ENCODE measurements around the gene RPS27L.
A peak's percentile ranks its signal among the peaks of the same experiment; 100 is the strongest.

Gene RPS27L

GRCh38 chr15:63190769-63191649 is 33.7 kb upstream of the RPS27L start:
- peak overlapping the region; percentile 100 for H3K4me3 Mint-ChIP-seq
- peak overlapping the region; percentile 99 for H3K27ac Mint-ChIP-seq
- no peaks in the 10 kb centered on the region for H3K27me3 Mint-ChIP-seq
- no peaks in the 10 kb centered on the region for H3K9me3 Mint-ChIP-seq
- peaks cover 67% of the 10 kb centered on the region for H3K4me1 Mint-ChIP-seq (ENCODE audit: low read depth)
- H3K36me3 Mint-ChIP-seq (ENCODE audit: low read depth), result peaks cover 39% of the 10 kb centered on the region

- no peaks in the 10 kb centered on the region for H3K27me3 Mint-ChIP-seq
- H3K27ac Mint-ChIP-seq, result peak overlapping the region; percentile 99
- H3K4me3 Mint-ChIP-seq, result peak overlapping the region; percentile 100
- peaks cover 62% of the 10 kb centered on the region for H3K4me1 Mint-ChIP-seq (ENCODE audit: low read depth)
- no peaks in the 10 kb centered on the region for H3K9me3 Mint-ChIP-seq
- peaks cover 39% of the 10 kb centered on the region for H3K36me3 Mint-ChIP-seq (ENCODE audit: low read depth)
Observed at GRCh38 chr15:63189941-63190768, 32.9 kb upstream of the RPS27L start.

DNA sequence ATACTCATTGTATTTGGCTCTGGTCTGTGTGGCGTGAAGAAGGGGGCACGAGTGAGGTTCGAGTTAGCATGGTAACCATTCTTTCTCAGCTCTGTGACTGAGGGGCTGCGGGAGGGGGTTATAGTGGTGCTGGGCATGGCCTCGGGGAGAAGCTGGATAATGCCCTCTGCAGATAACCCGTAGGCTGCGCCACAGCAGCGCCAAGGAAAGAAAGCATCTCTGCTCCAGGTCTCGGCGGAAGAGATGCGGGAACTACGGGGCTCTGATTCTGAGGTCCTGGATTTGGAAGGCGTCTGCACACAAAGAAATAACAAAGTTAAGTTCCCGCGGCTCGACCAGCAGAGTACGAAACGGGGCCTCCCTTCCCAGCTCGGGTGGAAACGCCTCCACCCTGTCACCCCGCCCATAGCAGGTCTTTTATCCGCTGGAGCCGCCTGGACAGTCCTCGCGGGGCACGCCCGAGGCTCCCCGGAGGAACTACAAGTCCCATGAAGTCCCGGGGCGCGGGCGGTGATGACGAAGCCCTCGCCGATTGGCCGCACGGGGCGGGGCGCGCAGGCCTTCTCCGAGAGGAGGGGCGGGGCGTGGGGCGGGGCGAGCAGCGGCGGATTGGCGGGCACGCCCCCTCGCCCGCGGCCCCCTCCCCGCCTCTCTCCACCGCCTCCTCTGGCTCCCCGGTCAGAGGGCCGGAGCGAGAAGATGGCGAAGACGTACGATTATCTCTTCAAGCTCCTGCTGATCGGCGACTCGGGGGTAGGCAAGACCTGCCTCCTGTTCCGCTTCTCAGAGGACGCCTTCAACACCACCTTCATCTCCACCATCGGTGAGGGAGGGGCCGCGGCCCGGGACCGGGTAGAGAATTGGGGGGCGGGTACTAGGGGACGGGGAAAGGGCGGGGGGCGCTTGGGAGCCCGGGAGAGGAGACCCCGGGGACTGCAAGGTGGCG is 31.9 kb upstream of the RPS27L start, which contains the start of gene RAB8B:
TSS of gene RAB8B (plus strand) at position 681 of the 946 bp plus-strand sequence. CDS start at position 700, 19 bp downstream.
- Mint-ChIP-seq H3K4me1 (ENCODE audit: low read depth) (peaks cover 54% of the 10 kb centered on the region), H3K36me3 (ENCODE audit: low read depth) (peaks cover 37% of the 10 kb centered on the region), H3K4me3 (peak within 1 kb of the TSS; percentile 100), H3K27me3 (no peaks in the 10 kb centered on the region), H3K9me3 (no peaks in the 10 kb centered on the region), H3K27ac (peak within 1 kb of the TSS; percentile 99)

GRCh38 chr15:63188247-63188925 is 31.1 kb upstream of the RPS27L start:
- H3K27me3 Mint-ChIP-seq, result no peaks in the 10 kb centered on the region
- H3K4me3 Mint-ChIP-seq, result peak overlapping the region; percentile 100
- peaks cover 48% of the 10 kb centered on the region for H3K4me1 Mint-ChIP-seq (ENCODE audit: low read depth)
- H3K36me3 Mint-ChIP-seq (ENCODE audit: low read depth), result peaks cover 31% of the 10 kb centered on the region
- H3K9me3 Mint-ChIP-seq, result no peaks in the 10 kb centered on the region
- peak overlapping the region; percentile 96 for H3K27ac Mint-ChIP-seq

GRCh38 chr15:63187589-63188226 is 30.4 kb upstream of the RPS27L start:
- peak overlapping the region; percentile 96 for H3K27ac Mint-ChIP-seq
- peaks cover 25% of the 10 kb centered on the region for H3K36me3 Mint-ChIP-seq (ENCODE audit: low read depth)
- no peaks in the 10 kb centered on the region for H3K9me3 Mint-ChIP-seq
- H3K4me1 Mint-ChIP-seq (ENCODE audit: low read depth), result peaks cover 41% of the 10 kb centered on the region
- H3K4me3 Mint-ChIP-seq, result peak overlapping the region; percentile 100
- no peaks in the 10 kb centered on the region for H3K27me3 Mint-ChIP-seq

DNA sequence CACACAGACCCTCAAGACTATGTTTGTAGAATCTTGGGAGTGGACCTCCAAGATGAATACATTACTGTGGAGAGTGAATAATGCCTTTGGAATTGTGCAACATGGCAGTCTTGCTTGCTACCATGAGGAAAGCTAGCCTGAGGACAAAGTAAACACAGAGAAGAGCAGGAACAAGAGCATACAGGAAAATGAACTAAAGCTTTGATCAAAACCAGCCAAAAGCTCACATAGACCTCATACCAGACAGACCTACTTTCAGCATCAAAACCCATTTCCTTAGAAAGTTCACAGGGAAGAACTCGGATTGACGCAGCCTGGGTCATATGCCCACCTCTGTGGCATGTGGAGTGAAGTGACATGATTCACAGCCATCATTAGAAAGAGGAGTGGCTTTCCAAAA is 28.8 kb upstream of the RPS27L start:
- no peaks in the 10 kb centered on the region for H3K9me3 Mint-ChIP-seq
- no peak overlapping the region for H3K4me3 Mint-ChIP-seq
- H3K36me3 Mint-ChIP-seq (ENCODE audit: low read depth), result peaks cover 12% of the 10 kb centered on the region
- H3K27ac Mint-ChIP-seq, result peak overlapping the region; percentile 24
- H3K4me1 Mint-ChIP-seq (ENCODE audit: low read depth), result peaks cover 26% of the 10 kb centered on the region
- no peaks in the 10 kb centered on the region for H3K27me3 Mint-ChIP-seq

GRCh38 chr15:63185206-63185605 is 27.9 kb upstream of the RPS27L start:
- Mint-ChIP-seq H3K4me1 (ENCODE audit: low read depth) (peaks cover 26% of the 10 kb centered on the region), H3K9me3 (no peaks in the 10 kb centered on the region), H3K36me3 (ENCODE audit: low read depth) (peaks cover 3% of the 10 kb centered on the region), H3K27me3 (no peaks in the 10 kb centered on the region), H3K27ac (no peak overlapping the region), H3K4me3 (no peak overlapping the region)

DNA sequence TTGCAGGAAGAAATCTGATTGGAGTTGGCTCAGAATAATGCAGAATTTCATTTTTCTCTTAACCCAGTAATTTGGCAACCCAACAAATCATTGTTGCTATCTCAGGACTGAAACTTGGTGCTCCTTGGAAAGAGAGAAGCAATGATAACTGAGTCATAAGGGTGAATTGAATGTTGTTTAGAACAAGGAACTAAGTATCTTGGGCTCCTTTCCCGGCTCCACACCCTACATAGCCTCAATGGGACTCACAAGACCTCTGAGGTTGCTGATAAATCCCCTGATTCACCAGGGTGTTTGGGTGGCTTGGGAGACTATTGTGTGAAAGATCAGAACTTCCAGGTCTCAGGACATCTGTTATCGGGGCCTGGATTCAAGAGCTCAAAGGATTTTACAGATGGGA is 24.4 kb upstream of the RPS27L start:
- Mint-ChIP-seq H3K9me3 (no peaks in the 10 kb centered on the region), H3K4me3 (no peak overlapping the region), H3K27me3 (no peaks in the 10 kb centered on the region), H3K27ac (no peak overlapping the region), H3K4me1 (ENCODE audit: low read depth) (peaks cover 24% of the 10 kb centered on the region), H3K36me3 (ENCODE audit: low read depth) (no peaks in the 10 kb centered on the region)

DNA sequence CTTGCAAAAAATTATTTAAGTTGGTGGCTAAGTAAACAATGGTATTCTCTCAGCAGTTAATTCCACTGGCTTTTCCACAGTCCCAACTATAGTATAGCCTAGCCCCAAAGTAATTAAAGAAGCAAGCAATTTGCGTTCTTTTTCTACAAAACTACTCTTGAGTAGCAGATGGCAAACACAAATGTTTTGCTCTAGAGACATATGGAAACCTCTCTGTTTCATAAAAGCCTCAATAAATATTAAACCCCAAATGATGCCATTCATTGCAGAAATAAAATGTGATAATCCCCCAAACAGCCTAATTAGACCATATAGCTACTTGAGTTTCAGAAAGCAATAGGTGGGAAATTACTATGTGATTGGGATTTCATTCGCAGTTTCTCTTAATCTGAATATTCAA is 23.5 kb upstream of the RPS27L start:
- no peaks in the 10 kb centered on the region for H3K9me3 Mint-ChIP-seq
- no peaks in the 10 kb centered on the region for H3K27me3 Mint-ChIP-seq
- H3K36me3 Mint-ChIP-seq (ENCODE audit: low read depth), result no peaks in the 10 kb centered on the region
- H3K27ac Mint-ChIP-seq, result no peak overlapping the region
- H3K4me1 Mint-ChIP-seq (ENCODE audit: low read depth), result peaks cover 26% of the 10 kb centered on the region
- no peak overlapping the region for H3K4me3 Mint-ChIP-seq

- H3K4me3 Mint-ChIP-seq, result no peak overlapping the region
- H3K4me1 Mint-ChIP-seq (ENCODE audit: low read depth), result peaks cover 22% of the 10 kb centered on the region
- H3K27me3 Mint-ChIP-seq, result no peaks in the 10 kb centered on the region
- H3K36me3 Mint-ChIP-seq (ENCODE audit: low read depth), result no peaks in the 10 kb centered on the region
- no peak overlapping the region for H3K27ac Mint-ChIP-seq
- no peaks in the 10 kb centered on the region for H3K9me3 Mint-ChIP-seq
Observed at GRCh38 chr15:63178034-63178433, 20.8 kb upstream of the RPS27L start.

GRCh38 chr15:63176302-63176701 is 19.0 kb upstream of the RPS27L start:
- H3K27me3 Mint-ChIP-seq, result no peaks in the 10 kb centered on the region
- H3K9me3 Mint-ChIP-seq, result no peaks in the 10 kb centered on the region
- no peaks in the 10 kb centered on the region for H3K36me3 Mint-ChIP-seq (ENCODE audit: low read depth)
- no peak overlapping the region for H3K4me3 Mint-ChIP-seq
- H3K27ac Mint-ChIP-seq, result no peak overlapping the region
- H3K4me1 Mint-ChIP-seq (ENCODE audit: low read depth), result peaks cover 22% of the 10 kb centered on the region

DNA sequence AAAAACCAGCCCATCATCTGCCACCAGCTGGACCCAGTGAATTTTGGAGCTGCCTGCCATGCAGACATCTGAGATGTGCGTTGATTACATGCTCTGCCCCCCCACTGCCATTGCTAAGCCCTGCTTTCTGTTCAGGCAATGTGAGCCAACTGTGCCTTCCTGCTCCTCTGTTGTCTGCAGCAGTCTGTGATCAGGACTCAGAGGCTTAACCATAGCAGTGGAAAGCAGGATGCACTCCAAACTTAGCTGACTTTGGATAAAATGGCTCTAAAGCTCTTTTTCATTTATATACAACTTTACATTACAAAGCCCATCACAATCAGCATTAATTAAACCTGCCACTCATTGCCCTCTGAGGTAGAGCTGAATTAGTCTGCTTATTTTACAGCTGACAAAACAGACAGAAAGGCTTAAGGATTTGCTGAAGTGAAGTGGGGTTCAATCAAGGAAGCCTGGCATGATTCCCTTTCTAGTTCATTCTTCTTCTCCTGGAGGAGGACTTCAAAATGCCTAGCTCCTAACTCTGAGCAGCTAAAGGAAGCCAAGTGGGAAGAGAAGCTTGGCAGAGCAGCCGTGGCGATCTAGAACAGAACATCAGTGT is 15.7 kb upstream of the RPS27L start:
- H3K9me3 Mint-ChIP-seq, result no peaks in the 10 kb centered on the region
- no peaks in the 10 kb centered on the region for H3K27me3 Mint-ChIP-seq
- no peak overlapping the region for H3K27ac Mint-ChIP-seq
- H3K36me3 Mint-ChIP-seq (ENCODE audit: low read depth), result no peaks in the 10 kb centered on the region
- no peak overlapping the region for H3K4me3 Mint-ChIP-seq
- peaks cover 19% of the 10 kb centered on the region for H3K4me1 Mint-ChIP-seq (ENCODE audit: low read depth)

GRCh38 chr15:63172376-63172775 is 15.1 kb upstream of the RPS27L start:
- Mint-ChIP-seq H3K9me3 (no peaks in the 10 kb centered on the region), H3K27ac (no peak overlapping the region), H3K36me3 (ENCODE audit: low read depth) (no peaks in the 10 kb centered on the region), H3K4me3 (no peak overlapping the region), H3K4me1 (ENCODE audit: low read depth) (peaks cover 14% of the 10 kb centered on the region), H3K27me3 (no peaks in the 10 kb centered on the region)

All from stimulated activated naive CD8-positive, alpha-beta T cell treated with anti-CD3 and anti-CD28 coated beads, Interleukin-15, Interleukin-2, amounts not matched to agents 100 ng/mL and 50 ng/mL, for 24 hours (primary cell).